GM21825 (cell line): ENCODE results near the gene FAM90A26.
"Not testable (repeated sequence)": the region's sequence is repeated elsewhere in the genome, so short reads cannot be mapped to it uniquely, and the experiment has no call there.

Experiments used
- ATAC-seq: cut with Tn5 transposase; IDR thresholded peaks from one replicate; pipeline ENCODE4 v1.9.1; 2021; ENCODE audit warnings: mild to moderate bottlenecking, moderate library complexity; ENCODE audit not compliant: unreplicated experiment

FAM90A26 gene

DNA sequence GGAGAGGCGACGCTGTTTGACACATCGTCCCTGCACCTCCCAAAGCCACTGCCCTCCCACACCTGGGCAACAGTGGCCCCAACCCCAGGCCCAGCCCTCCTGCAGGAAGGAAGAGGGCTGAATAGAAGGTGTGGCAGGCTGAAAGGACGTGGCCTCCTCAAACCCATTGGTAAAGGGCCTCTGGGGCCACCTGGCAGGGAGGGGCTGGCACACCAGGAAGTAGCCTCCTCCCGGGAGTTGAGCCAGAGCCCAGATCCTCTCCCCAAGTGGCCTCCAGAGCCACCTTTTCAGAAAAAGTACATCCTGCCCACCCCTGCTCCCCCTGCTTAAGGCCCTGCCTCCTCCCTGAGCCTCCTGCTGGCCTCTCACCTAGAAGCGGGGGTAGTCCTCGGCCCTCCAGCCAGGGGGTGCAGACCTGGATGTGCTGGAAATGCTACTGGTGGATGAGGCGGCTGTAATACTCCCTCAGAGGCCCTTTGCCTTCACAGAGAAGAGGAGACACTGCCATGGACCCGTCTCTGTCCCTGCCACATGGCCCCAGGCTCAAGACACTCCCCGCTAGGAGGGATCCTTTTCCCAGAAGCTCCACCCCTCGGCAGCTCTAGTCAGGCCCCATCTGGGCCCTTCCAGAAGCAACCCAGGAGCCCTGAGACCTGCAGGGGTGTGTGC, at the start of gene FAM90A26:
Gene FAM90A26 (plus strand): TSS at position 619 of the 669 bp plus-strand sequence. CDS start 2,764 bp downstream, outside the sequence.
- not testable (repeated sequence) for ATAC-seq

DNA sequence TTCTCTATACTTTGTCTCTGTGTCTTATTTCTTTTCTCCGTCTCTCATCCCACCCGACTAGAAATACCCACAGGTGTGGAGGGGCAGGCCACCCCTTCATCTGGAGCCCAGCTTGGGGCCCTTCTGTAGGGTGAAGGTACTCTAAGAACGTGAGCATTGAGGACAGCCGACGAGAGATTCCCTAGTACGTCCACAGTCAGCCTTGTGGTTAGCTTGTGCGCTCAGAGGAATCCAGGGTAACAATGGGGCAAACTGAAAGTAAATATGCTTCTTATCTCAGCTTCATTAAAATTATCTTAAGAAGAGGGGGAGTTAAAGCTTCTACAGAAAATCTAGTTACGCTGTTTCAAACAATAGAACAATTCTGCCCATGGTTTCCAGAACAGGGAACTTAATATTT, 47.5 kb upstream of the FAM90A26 start:
- ATAC-seq, result not testable (repeated sequence)

DNA sequence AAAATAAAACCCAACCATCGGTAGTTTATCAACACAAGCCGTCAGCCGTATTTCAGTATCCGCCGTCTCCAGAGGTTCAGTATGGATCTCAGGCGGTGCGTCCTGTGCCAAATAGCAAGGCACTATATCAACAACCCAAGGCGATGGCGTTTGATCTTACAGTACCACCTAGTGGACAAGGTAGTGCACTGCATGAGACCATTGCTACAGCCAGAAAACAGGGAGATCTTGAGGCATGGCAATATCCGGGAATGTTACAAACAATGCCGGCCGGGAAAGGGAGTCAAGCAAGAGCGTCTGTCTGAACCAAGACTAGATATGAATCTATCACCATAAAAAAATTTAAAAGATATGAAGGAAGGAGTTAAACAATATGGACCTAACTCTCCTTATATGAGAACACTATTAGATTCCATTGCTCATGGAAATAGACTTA, 46.6 kb upstream of the FAM90A26 start:
- ATAC-seq, result not testable (repeated sequence)

DNA sequence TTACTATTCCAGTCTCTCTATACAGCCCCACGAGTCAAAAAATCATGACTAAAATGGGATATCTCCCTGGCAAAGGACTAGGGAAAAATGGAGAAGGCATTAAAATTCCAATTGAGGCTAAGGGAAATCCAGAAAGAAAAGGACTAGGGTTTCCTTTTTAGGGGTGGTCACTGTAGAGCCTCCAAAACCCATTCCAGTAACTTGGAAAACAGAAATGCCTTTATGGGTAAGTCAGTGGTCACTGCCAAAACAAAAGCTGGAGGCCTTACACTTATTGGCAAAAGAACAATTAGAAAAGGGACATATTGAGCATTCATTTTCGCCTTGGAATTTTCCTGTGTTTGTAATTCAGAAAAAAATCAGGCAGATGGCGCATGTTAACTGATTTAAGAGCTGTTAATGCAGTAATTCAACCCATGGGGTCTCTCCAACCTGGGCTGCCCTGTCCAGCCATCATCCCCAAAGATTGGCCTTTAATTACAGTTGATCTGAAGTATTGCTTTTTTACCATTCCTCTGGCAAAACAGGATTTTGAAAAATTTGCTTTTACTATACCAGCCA, 44.5 kb upstream of the FAM90A26 start:
- not testable (repeated sequence) for ATAC-seq

DNA sequence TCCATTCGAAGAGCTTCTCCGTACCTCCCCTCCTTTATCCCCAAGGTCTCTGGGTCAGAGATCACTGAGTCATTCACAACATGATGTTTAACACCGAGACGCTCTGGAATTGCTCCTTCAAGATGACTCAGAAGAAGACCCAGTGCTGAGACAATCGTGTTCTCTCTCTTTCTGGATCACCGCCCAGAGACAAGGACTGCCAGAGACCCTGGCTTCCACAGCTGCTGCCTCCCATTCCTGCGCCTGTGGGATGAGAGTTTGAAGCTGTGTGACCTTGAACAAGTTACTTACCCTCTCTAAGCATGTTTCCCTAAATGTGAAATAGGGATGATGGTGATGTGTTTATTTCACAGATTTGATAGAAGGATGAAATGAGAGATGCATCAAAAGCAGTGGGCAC, 38.8 kb upstream of the FAM90A26 start:
- not testable (repeated sequence) for ATAC-seq

GRCh38 chr4:9132849-9133248, 37.4 kb upstream of the FAM90A26 start:
- ATAC-seq, result not testable (repeated sequence)

- not testable (repeated sequence) for ATAC-seq
Observed at GRCh38 chr4:9134011-9134410, 36.2 kb upstream of the FAM90A26 start.

DNA sequence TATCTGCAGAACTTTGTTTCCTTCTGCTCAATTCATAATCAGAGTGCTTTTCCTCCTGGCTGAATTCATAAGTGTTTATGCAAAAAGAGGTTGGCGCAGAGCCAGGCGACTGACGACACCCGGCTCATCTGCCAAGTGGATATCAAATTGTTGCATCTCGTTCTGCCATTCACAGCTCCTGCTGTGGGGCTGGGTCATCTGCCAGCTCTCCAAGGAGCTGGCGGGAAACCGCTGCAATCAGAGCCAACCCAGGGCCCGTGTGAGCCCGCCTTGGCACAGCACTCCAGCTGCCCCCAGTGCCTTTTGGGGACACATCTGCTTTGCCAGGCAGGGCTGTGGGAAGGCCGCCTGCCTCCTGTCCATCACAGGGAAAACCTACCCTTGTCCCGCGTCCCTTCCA, 35.7 kb upstream of the FAM90A26 start:
- not testable (repeated sequence) for ATAC-seq

DNA sequence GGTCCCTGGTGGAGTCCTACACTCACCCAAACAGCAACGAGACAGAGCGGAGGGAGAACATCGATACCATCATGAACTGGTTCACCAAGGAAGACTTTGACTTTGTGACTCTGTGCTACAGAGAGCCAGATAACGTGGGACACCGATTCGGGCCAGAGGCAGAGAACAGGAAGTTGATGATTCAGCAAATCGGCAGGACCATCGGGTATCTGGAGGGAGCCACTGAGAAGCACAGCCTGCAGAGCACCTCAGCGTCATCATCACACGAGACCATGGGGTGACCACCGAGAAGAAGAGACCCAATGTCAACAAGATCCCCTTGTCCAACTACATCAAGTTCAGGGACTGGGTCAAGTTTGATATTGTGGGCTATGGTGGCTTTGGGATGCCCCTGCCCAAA, 29.2 kb upstream of the FAM90A26 start:
- not testable (repeated sequence) for ATAC-seq

GRCh38 chr4:9142786-9143185, 27.4 kb upstream of the FAM90A26 start:
- ATAC-seq, result not testable (repeated sequence)

GRCh38 chr4:9143421-9144080, 26.7 kb upstream of the FAM90A26 start:
- ATAC-seq, result no peak

DNA sequence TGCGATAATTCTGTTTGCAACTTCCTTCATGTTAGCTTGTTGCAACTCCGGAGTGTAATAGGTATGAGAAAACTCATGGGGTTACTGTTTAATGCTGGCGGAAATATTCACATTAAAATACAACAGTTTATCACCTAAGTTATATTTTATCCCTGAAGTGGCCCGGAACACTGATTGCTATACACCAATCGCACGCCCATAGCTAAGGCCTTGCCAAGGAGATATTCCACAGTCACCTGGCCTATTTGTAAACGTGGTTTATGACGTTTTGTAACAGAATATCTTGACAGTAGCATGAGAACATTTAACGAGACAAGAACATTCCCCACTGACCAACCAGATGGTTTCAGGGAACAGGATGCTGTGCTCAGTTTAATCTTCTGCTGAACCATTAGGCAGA, 23.2 kb upstream of the FAM90A26 start:
- no peak for ATAC-seq

- not testable (repeated sequence) for ATAC-seq
Observed at GRCh38 chr4:9147368-9147767, 22.8 kb upstream of the FAM90A26 start.

DNA sequence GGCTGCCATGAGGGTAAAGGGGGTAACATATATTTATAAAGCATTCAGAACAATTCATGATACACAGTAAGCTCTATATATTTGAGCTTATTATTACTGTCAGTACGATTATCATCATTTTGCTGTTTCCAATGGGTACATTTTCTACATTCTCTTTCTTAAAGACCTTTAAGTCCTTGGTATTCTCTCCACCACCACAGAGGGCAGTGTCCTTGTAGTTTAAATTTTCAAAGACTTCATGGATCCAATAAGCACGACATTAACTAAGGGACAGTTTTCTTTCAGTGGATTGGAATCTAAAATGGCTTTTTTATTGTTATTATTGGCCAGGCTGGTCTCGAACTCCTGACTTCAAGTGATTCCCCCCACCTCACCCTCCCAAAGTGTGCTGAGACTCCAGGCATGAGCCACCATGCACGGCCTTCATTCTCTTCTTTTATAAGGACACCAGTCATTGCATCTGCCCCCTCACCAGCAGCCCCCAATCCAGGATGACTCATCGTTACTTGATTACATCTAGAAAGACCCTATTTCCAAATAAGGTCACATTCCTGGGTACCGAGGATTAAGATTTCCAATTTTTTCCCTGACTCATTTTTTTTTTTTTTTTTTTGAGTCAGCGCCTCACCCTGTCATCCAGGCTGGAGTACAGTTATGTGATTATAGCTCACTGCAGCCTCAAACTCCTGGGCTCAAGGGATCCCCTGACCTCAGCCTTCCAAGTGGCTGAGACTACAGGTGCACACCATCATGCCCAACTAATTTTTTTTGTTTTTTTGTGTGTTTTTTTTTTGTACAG, 21.4 kb upstream of the FAM90A26 start:
- not testable (repeated sequence) for ATAC-seq

DNA sequence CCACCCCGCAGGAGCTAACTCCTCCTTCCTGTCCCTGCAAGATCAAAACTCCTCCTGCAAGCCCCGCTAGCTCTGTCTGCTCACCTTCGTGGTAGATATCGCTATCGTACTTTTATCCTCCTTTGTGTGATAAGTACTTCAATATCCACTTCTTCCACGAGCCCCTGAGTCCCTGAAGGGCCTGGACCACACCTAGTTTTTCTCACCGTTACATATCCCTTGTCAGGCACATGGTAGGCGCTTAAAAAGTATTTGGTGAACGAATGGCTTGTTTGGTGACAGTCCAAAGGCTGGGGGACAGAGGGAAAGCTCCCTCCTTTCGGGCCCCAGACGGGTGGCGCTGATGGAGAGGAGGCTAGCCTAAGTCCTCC, 18.4 kb upstream of the FAM90A26 start:
- ATAC-seq, result not testable (repeated sequence)

GRCh38 chr4:9152180-9153007, 17.8 kb upstream of the FAM90A26 start:
- peak; percentile 84 for ATAC-seq

GRCh38 chr4:9153008-9153570, 17.1 kb upstream of the FAM90A26 start:
- peak; percentile 100 for ATAC-seq

DNA sequence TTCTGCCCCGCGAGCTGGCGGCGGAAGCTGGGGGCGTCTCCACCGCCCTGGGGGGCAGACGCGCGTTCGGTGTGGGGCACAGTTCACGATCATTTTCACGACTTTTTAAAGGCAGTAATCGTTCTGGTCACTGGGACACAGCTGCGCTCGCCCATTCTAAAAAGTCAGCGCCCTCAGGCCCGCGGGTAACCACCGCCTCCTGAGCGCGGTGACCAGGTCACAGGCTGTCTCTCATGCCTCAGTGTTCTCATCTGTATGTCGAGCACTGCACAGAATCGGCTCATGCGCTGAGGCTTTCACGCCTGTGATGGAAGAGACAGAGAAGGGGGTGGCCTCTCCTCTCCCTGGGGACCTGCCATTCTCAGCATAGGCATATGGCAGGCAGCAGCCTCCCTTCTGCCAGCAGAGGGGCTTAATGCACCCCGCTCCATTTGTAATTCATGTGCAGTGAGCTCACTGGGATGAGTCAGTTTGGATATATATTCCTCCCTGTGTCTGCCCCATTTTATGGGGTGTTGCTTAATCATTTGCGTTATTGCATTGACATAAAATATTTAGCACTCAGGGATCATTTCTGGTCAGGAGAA, 16.5 kb upstream of the FAM90A26 start:
- not testable (repeated sequence) for ATAC-seq

- ATAC-seq, result not testable (repeated sequence)
Observed at GRCh38 chr4:9155101-9155886, 14.9 kb upstream of the FAM90A26 start.
